ENCODE results near the gene TSPAN31.

DNA sequence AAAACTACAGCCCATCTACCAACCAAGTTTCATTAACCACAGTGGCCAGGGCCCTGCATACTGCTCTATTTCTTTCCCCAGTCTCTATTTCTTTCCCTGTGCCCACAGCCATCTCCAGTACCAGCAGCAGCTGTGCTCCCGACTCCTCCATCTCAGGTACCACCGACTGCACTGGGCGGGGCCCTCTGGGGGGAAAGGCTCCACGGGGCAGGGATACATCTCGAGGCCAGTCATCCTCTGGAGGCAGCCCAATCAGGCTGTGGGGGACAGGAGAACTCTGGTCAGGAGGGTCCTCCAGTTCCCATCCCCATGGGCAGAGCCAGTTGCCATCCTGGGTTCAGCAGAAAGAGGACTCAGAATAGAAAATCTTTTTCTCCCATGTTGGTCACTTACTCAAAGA, 4.2 kb downstream of the TSPAN31 start:
- TF ChIP-seq, protein P1, sequence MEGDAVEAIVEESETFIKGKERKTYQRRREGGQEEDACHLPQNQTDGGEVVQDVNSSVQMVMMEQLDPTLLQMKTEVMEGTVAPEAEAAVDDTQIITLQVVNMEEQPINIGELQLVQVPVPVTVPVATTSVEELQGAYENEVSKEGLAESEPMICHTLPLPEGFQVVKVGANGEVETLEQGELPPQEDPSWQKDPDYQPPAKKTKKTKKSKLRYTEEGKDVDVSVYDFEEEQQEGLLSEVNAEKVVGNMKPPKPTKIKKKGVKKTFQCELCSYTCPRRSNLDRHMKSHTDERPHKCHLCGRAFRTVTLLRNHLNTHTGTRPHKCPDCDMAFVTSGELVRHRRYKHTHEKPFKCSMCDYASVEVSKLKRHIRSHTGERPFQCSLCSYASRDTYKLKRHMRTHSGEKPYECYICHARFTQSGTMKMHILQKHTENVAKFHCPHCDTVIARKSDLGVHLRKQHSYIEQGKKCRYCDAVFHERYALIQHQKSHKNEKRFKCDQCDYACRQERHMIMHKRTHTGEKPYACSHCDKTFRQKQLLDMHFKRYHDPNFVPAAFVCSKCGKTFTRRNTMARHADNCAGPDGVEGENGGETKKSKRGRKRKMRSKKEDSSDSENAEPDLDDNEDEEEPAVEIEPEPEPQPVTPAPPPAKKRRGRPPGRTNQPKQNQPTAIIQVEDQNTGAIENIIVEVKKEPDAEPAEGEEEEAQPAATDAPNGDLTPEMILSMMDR (IDR thresholded peaks at IDR 0.05; ENCODE audit: low read length) = no peak
- TF ChIP-seq EZH2 (IDR thresholded peaks at IDR 0.05; ENCODE audit: borderline replicate concordance, low read length) = no peak
